Measurements from ENCODE around the gene CSRNP3.

The CSRNP3 gene

DNA sequence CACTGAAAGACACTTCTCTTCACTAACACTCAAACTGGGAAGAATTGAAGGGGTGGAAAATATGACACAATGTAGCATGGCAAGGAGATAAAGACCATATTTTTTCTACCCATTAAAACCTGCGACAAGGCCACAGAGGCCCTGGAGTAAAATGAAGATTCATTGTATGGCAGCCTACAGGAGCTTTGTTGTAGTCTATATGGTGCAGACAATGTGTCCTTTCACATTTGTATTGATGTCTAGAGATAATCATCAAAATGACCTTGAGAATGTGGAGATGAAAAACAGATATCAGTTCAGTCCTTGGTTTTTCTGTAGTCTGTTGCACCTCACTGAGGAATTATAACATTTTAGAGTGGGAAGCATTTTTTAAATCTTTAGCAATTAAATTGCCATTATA, 80.1 kb downstream of the CSRNP3 start:
- Histone ChIP-seq H3K4me1 (ENCODE audit: insufficient read depth, low read length) (no peaks in the 10 kb centered on the region), H3K27ac (ENCODE audit: low read depth, low read length) (no peak overlapping the region), H3K27me3 (ENCODE audit: control insufficient read depth in 1 of 2, insufficient read depth in 2 of 2, low read length in 2 of 2) (no peaks in the 10 kb centered on the region), H3K36me3 (ENCODE audit: insufficient read depth, low read length) (no peaks in the 10 kb centered on the region), H3K9ac (ENCODE audit: low read length) (no peak overlapping the region), H3K9me3 (ENCODE audit: low read length) (no peaks in the 10 kb centered on the region), H3K4me3 (ENCODE audit: low read depth in 1 of 2, low read length in 2 of 2) (no peak overlapping the region)

DNA sequence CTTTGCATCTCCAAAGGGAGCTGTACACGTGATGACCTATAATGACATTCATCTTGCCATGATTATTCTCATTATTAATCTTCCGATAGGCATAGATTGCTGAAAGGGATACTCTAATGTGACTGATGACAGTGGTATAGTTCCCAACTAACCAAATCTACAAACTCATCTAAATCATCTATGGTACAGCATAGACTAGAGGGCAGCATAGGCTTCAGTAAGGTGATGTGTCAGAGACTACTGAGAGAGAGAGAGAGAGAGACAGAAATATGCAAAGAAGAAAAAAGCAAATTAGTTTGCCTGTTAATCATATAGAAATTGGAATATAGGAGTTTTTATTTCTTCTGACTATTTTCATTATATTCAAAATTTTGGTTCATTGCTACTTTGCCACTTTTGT, 89.3 kb downstream of the CSRNP3 start:
- no peak overlapping the region for H3K9ac ChIP-seq (ENCODE audit: low read length)
- no peak overlapping the region for H3K27ac ChIP-seq (ENCODE audit: low read depth, low read length)
- H3K27me3 ChIP-seq (ENCODE audit: control insufficient read depth in 1 of 2, insufficient read depth in 2 of 2, low read length in 2 of 2): no peaks in the 10 kb centered on the region
- no peaks in the 10 kb centered on the region for H3K4me1 ChIP-seq (ENCODE audit: insufficient read depth, low read length)
- no peaks in the 10 kb centered on the region for H3K9me3 ChIP-seq (ENCODE audit: low read length)
- H3K36me3 ChIP-seq (ENCODE audit: insufficient read depth, low read length): no peaks in the 10 kb centered on the region
- no peak overlapping the region for H3K4me3 ChIP-seq (ENCODE audit: low read depth in 1 of 2, low read length in 2 of 2)

DNA sequence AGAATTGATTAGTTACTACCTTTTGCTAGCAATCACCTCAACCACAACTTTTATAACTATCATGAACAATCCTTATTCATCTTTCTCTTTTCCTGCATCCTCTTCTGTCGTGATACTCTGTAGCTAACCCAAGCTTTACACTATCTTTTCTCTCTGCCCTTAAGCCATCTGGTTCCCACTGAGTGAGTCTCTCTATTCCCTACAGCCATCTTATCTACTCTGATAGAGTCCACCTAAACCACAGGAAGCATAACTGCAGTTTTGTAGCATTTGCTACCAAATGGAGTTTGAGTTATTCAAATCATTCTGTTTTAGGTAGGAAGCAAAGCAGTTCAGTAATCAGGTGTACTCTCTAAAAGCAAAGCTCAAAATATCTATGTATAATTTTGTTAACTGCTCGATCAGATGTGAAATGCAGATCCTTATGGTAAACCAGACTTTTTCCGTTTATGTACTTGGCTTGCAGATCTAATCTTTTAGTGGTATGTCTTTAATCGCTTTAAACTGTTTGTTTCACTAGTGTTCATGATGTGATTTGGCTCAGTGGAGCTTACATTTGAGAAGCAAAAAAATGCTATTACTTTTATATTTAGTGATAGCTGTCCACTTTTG, 91.0 kb downstream of the CSRNP3 start:
- no peak overlapping the region for H3K4me3 ChIP-seq (ENCODE audit: low read depth in 1 of 2, low read length in 2 of 2)
- H3K36me3 ChIP-seq (ENCODE audit: insufficient read depth, low read length): no peaks in the 10 kb centered on the region
- H3K9me3 ChIP-seq (ENCODE audit: low read length): no peaks in the 10 kb centered on the region
- H3K27me3 ChIP-seq (ENCODE audit: control insufficient read depth in 1 of 2, insufficient read depth in 2 of 2, low read length in 2 of 2): no peaks in the 10 kb centered on the region
- H3K27ac ChIP-seq (ENCODE audit: low read depth, low read length): no peak overlapping the region
- H3K4me1 ChIP-seq (ENCODE audit: insufficient read depth, low read length): no peaks in the 10 kb centered on the region
- no peak overlapping the region for H3K9ac ChIP-seq (ENCODE audit: low read length)

DNA sequence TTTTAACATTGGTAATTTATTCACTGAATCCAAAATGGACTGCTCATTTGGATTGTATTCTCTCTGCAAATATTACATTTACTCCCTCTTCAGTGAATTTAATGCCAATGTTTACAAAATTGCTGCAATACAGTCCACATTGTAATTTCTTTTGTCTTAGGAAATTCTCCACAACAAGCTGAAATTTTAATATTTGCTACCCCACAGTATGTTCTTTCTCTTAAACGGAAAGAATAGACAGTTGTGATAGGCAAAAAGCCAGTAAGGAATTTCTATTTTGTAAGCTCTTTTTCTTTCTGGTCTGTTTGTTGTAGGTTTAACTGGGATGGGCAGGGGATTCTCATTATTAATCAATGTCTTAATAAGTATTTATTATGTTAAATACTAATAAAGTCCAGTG, 92.0 kb downstream of the CSRNP3 start:
- H3K27me3 ChIP-seq (ENCODE audit: control insufficient read depth in 1 of 2, insufficient read depth in 2 of 2, low read length in 2 of 2): no peaks in the 10 kb centered on the region
- H3K4me1 ChIP-seq (ENCODE audit: insufficient read depth, low read length): no peaks in the 10 kb centered on the region
- no peaks in the 10 kb centered on the region for H3K9me3 ChIP-seq (ENCODE audit: low read length)
- H3K36me3 ChIP-seq (ENCODE audit: insufficient read depth, low read length): no peaks in the 10 kb centered on the region
- H3K27ac ChIP-seq (ENCODE audit: low read depth, low read length): no peak overlapping the region
- no peak overlapping the region for H3K9ac ChIP-seq (ENCODE audit: low read length)
- H3K4me3 ChIP-seq (ENCODE audit: low read depth in 1 of 2, low read length in 2 of 2): no peak overlapping the region

DNA sequence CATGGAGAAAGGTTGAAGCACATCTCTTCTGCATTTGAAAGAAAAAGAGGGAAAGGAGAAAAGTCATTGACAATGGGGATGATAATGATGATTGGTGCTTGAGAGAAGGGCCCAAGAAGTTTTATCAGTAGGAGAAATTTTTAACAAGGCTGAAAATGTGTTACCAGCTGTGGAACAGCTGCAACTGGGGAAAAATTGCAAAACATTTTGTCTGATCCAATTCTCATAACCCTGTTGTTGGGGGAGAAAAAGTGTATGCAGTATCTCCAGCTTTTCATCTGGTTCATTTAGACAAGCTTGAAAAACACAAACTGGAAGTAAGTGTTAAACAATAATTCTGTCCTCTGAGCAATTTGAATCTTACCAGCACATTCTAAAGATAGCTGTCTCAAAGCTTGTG, 92.7 kb downstream of the CSRNP3 start:
- H3K4me3 ChIP-seq (ENCODE audit: low read depth in 1 of 2, low read length in 2 of 2): no peak overlapping the region
- H3K9me3 ChIP-seq (ENCODE audit: low read length): no peaks in the 10 kb centered on the region
- H3K4me1 ChIP-seq (ENCODE audit: insufficient read depth, low read length): no peaks in the 10 kb centered on the region
- no peak overlapping the region for H3K9ac ChIP-seq (ENCODE audit: low read length)
- no peak overlapping the region for H3K27ac ChIP-seq (ENCODE audit: low read depth, low read length)
- no peaks in the 10 kb centered on the region for H3K36me3 ChIP-seq (ENCODE audit: insufficient read depth, low read length)
- H3K27me3 ChIP-seq (ENCODE audit: control insufficient read depth in 1 of 2, insufficient read depth in 2 of 2, low read length in 2 of 2): no peaks in the 10 kb centered on the region

DNA sequence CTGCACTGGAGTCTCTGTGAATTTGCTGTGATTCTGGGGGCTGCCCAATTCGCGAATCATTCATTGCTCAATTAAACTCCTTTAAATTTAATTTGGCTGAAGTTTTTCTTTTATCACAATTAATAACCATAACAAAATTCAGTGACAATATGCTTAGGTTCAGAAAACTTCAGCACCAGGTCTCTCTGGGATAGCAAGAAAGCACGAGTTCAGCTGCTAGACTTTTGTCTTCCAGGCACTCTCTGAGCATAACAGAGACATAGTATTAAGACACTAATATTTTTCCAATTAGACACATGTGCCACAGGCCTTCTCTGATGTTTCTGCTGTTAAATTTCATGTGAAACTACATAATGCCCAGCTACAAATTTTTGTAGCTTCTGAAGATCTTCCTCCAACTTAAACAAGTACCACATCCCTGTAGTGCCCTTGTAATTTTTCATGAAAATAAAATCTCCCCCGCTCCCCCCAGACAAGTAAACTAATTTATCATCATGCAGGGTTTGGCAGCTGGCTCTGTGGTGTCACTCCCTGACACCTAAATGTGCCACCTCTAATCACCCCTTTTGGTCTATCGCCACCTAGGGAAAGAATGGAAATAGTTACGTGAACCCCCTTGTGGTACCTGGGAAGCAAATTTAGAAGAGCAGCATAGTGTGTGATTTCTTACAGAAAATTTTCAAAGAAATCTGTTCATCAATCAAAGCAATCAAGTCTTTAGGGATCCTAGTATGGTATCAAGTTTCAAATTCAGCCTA, 94.1 kb downstream of the CSRNP3 start:
- Histone ChIP-seq H3K9me3 (ENCODE audit: low read length) (no peaks in the 10 kb centered on the region), H3K4me3 (ENCODE audit: low read depth in 1 of 2, low read length in 2 of 2) (no peak overlapping the region), H3K27ac (ENCODE audit: low read depth, low read length) (no peak overlapping the region), H3K36me3 (ENCODE audit: insufficient read depth, low read length) (no peaks in the 10 kb centered on the region), H3K4me1 (ENCODE audit: insufficient read depth, low read length) (no peaks in the 10 kb centered on the region), H3K9ac (ENCODE audit: low read length) (no peak overlapping the region), H3K27me3 (ENCODE audit: control insufficient read depth in 1 of 2, insufficient read depth in 2 of 2, low read length in 2 of 2) (no peaks in the 10 kb centered on the region)

DNA sequence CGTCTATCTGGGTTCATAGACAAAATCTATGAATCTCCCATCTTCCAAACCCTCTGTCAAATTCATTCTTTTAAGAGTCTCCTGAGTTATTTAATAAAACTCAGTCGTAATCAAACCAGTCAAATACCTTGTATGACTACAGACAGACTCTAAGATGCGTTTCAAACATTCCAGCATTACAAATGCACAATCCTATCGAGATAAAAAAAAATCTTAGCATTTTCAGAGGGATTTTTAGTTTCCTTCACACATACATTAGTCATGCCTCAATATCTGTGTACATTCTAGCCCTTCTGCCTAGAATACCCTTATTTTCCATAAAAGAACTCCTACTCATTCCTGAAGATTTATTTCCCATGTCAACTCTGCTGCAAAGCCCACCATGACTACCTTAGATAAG, 96.5 kb downstream of the CSRNP3 start:
- Histone ChIP-seq H3K4me1 (ENCODE audit: insufficient read depth, low read length) (no peaks in the 10 kb centered on the region), H3K9ac (ENCODE audit: low read length) (no peak overlapping the region), H3K4me3 (ENCODE audit: low read depth in 1 of 2, low read length in 2 of 2) (no peak overlapping the region), H3K27me3 (ENCODE audit: control insufficient read depth in 1 of 2, insufficient read depth in 2 of 2, low read length in 2 of 2) (no peaks in the 10 kb centered on the region), H3K36me3 (ENCODE audit: insufficient read depth, low read length) (no peaks in the 10 kb centered on the region), H3K9me3 (ENCODE audit: low read length) (no peaks in the 10 kb centered on the region), H3K27ac (ENCODE audit: low read depth, low read length) (no peak overlapping the region)

DNA sequence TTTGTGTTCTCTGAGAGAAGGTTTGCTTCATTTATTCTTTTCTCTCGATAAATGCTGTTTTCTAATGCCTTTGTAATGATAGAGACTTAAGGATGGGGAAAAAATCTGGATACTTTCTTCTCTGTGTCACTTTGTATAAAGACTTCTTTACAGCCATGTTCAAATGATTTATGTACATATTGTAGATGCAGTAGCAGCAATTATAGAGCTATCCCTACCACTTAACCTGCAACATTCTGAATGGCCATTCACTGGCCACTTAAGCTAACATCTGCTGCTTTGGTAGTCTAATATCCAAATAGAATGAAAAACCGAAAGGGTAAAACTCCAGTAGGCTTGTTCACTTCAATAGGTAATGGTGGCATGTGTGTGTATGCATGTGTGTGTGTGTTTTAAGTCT, 97.8 kb downstream of the CSRNP3 start:
- Histone ChIP-seq H3K9me3 (ENCODE audit: low read length) (no peaks in the 10 kb centered on the region), H3K27me3 (ENCODE audit: control insufficient read depth in 1 of 2, insufficient read depth in 2 of 2, low read length in 2 of 2) (no peaks in the 10 kb centered on the region), H3K4me1 (ENCODE audit: insufficient read depth, low read length) (no peaks in the 10 kb centered on the region), H3K9ac (ENCODE audit: low read length) (no peak overlapping the region), H3K36me3 (ENCODE audit: insufficient read depth, low read length) (no peaks in the 10 kb centered on the region), H3K4me3 (ENCODE audit: low read depth in 1 of 2, low read length in 2 of 2) (no peak overlapping the region), H3K27ac (ENCODE audit: low read depth, low read length) (no peak overlapping the region)

DNA sequence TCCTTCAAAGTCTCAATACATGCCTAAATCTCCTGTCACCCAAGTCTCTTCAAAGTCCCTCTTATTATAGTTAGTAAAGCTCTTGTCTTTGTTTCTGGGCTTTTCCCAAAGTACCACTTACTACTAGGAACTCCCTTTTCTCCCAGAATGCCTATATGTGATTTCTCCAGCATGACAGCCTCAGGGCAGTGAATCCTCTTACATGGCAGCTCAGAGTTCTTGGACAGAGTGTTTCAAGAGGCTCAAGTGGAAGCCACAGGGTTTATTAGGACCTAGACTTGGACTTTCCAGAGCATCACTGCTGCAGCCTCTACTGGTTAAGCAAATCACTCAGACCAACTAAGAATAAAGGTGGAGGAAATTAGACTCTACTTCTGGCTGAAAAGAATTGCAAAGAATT, 98.9 kb downstream of the CSRNP3 start:
- H3K4me3 ChIP-seq (ENCODE audit: low read depth in 1 of 2, low read length in 2 of 2): no peak overlapping the region
- no peak overlapping the region for H3K9ac ChIP-seq (ENCODE audit: low read length)
- H3K4me1 ChIP-seq (ENCODE audit: insufficient read depth, low read length): no peaks in the 10 kb centered on the region
- H3K36me3 ChIP-seq (ENCODE audit: insufficient read depth, low read length): no peaks in the 10 kb centered on the region
- H3K27ac ChIP-seq (ENCODE audit: low read depth, low read length): no peak overlapping the region
- no peaks in the 10 kb centered on the region for H3K9me3 ChIP-seq (ENCODE audit: low read length)
- H3K27me3 ChIP-seq (ENCODE audit: control insufficient read depth in 1 of 2, insufficient read depth in 2 of 2, low read length in 2 of 2): no peaks in the 10 kb centered on the region

DNA sequence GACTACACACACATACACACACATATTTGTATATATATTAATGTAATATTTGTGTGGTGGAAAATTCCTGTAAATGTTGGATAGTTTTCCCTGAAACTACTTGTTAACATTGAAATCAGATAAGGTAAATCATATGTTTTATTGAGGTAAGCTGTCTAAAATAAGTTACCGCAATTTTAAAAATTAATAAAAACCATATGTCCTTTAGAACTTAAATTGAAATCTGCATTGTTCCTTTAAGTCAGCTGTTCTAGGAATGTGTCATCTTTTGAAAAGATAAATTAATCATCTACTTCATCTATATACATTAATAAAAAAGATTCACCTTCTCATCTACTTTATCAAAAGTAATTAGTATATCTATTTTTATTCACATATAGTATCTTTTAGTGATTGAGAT, 102.0 kb downstream of the CSRNP3 start:
- Histone ChIP-seq H3K4me1 (ENCODE audit: insufficient read depth, low read length) (no peaks in the 10 kb centered on the region), H3K9ac (ENCODE audit: low read length) (no peak overlapping the region), H3K4me3 (ENCODE audit: low read depth in 1 of 2, low read length in 2 of 2) (no peak overlapping the region), H3K27ac (ENCODE audit: low read depth, low read length) (no peak overlapping the region), H3K27me3 (ENCODE audit: control insufficient read depth in 1 of 2, insufficient read depth in 2 of 2, low read length in 2 of 2) (no peaks in the 10 kb centered on the region), H3K9me3 (ENCODE audit: low read length) (no peaks in the 10 kb centered on the region), H3K36me3 (ENCODE audit: insufficient read depth, low read length) (no peaks in the 10 kb centered on the region)

DNA sequence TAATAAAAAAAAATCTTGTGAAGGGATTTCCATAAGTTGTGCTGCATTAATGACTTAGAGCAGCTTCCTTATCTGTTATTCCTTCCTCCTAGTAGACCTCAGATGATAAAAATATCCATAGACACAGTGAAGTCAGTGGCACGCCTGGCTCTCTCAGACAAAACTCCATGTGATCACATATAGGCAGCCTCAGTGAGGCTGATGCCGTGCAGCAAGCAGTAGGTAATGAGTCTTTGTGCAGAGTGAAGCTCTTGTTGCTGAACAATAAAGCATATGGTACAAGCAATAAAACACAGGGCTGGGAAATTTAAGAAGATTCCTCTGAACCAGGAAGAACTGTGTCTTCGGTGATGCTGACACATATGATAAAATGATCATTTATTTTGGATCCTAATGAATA, 102.7 kb downstream of the CSRNP3 start:
- Histone ChIP-seq H3K36me3 (ENCODE audit: insufficient read depth, low read length) (no peaks in the 10 kb centered on the region), H3K4me3 (ENCODE audit: low read depth in 1 of 2, low read length in 2 of 2) (no peak overlapping the region), H3K27me3 (ENCODE audit: control insufficient read depth in 1 of 2, insufficient read depth in 2 of 2, low read length in 2 of 2) (no peaks in the 10 kb centered on the region), H3K4me1 (ENCODE audit: insufficient read depth, low read length) (no peaks in the 10 kb centered on the region), H3K9me3 (ENCODE audit: low read length) (no peaks in the 10 kb centered on the region), H3K27ac (ENCODE audit: low read depth, low read length) (no peak overlapping the region), H3K9ac (ENCODE audit: low read length) (no peak overlapping the region)
